Nephron (organoid): ENCODE results near the gene DTX3L.

ENCODE experiments used
- H3K27ac Mint-ChIP-seq, 3 experiments: 2 replicates each; pipeline ENCODE4 v1.8.0; 2020; ENCODE audit warnings: mixed read lengths in 3 of 3, mild to moderate bottlenecking in 2 of 3, moderate library complexity in 1 of 3
- H3K27me3 Mint-ChIP-seq: 2 replicates; pipeline ENCODE4 v1.8.0; 2021; ENCODE audit warnings: low read depth, mild to moderate bottlenecking, moderate library complexity, mixed read lengths
- H3K36me3 Mint-ChIP-seq: 2 replicates; pipeline ENCODE4 v1.8.0; 2020; ENCODE audit warnings: low read depth, mixed read lengths
- H3K4me1 Mint-ChIP-seq: 2 replicates; pipeline ENCODE4 v1.8.0; 2020; ENCODE audit warnings: mixed read lengths
- H3K4me3 Mint-ChIP-seq, 3 experiments: 2 replicates each; pipeline ENCODE4 v1.8.0; 2020; ENCODE audit warnings: mild to moderate bottlenecking in 3 of 3, mixed read lengths in 3 of 3, moderate library complexity in 2 of 3
- H3K9me3 Mint-ChIP-seq: 2 replicates; pipeline ENCODE4 v1.8.0; 2020; ENCODE audit warnings: mixed read lengths
- CTCF ChIP-seq, 3 experiments: fragments of 200-600 bp; sonication (generic); IDR thresholded peaks; one replicate each; pipeline ENCODE4 v1.5.0; 2021; ENCODE audit warnings: antibody characterized with exemption in 3 of 3; ENCODE audit not compliant: unreplicated experiment in 3 of 3

DTX3L gene

GRCh38 chr3:122577409-122578031 is 13.4 kb downstream of the DTX3L start, which contains the start of gene PARP15:
PARP15 (plus strand) TSS chr3:122577650; CDS start chr3:122577668, 18 bp downstream.
- Mint-ChIP-seq H3K4me3 (peak within 1 kb of the TSS; percentile 78 to 82 (median 80)), H3K27me3 (peaks cover 11% of the 10 kb centered on the region), H3K27ac (no peak within 1 kb of the TSS), H3K9me3 (peaks cover 12% of the 10 kb centered on the region), H3K36me3 (peaks cover under 1% of the 10 kb centered on the region), H3K4me1 (peaks cover 7% of the 10 kb centered on the region)
- no peak for TF ChIP-seq CTCF (IDR thresholded peaks at IDR 0.05; ENCODE audit: unreplicated experiment in 3 of 3)

- H3K36me3 Mint-ChIP-seq, result peaks cover 4% of the 10 kb centered on the region
- peak overlapping the region; percentile 78 to 82 (median 80) for H3K4me3 Mint-ChIP-seq
- peaks cover 7% of the 10 kb centered on the region for H3K4me1 Mint-ChIP-seq
- TF ChIP-seq CTCF (IDR thresholded peaks at IDR 0.05; ENCODE audit: unreplicated experiment in 3 of 3), result no peak
- peaks cover 15% of the 10 kb centered on the region for H3K9me3 Mint-ChIP-seq
- H3K27ac Mint-ChIP-seq, result no peak overlapping the region
- H3K27me3 Mint-ChIP-seq, result peaks cover 11% of the 10 kb centered on the region
Measured at GRCh38 chr3:122578069-122578740, 14.1 kb downstream of the DTX3L start.

GRCh38 chr3:122580470-122580869 is 16.3 kb downstream of the DTX3L start:
- Mint-ChIP-seq H3K9me3 (peaks cover 22% of the 10 kb centered on the region), H3K36me3 (peaks cover 4% of the 10 kb centered on the region), H3K4me1 (peaks cover 7% of the 10 kb centered on the region), H3K27ac (no peak overlapping the region), H3K27me3 (peaks cover 11% of the 10 kb centered on the region), H3K4me3 (no peak overlapping the region)
- no peak for TF ChIP-seq CTCF (IDR thresholded peaks at IDR 0.05; ENCODE audit: unreplicated experiment in 3 of 3)

- no peak overlapping the region for H3K27ac Mint-ChIP-seq
- TF ChIP-seq CTCF (IDR thresholded peaks at IDR 0.05; ENCODE audit: unreplicated experiment in 3 of 3), result no peak
- peaks cover 7% of the 10 kb centered on the region for H3K4me1 Mint-ChIP-seq
- H3K27me3 Mint-ChIP-seq, result peaks cover 11% of the 10 kb centered on the region
- peaks cover 22% of the 10 kb centered on the region for H3K9me3 Mint-ChIP-seq
- H3K36me3 Mint-ChIP-seq, result peaks cover 4% of the 10 kb centered on the region
- H3K4me3 Mint-ChIP-seq, result no peak overlapping the region
Measured at GRCh38 chr3:122581622-122582021, 17.5 kb downstream of the DTX3L start.

GRCh38 chr3:122582390-122582789 is 18.3 kb downstream of the DTX3L start:
- no peak overlapping the region for H3K4me3 Mint-ChIP-seq
- no peak for TF ChIP-seq CTCF (IDR thresholded peaks at IDR 0.05; ENCODE audit: unreplicated experiment in 3 of 3)
- H3K9me3 Mint-ChIP-seq, result peaks cover 22% of the 10 kb centered on the region
- H3K36me3 Mint-ChIP-seq, result peaks cover 4% of the 10 kb centered on the region
- H3K27me3 Mint-ChIP-seq, result peaks cover 11% of the 10 kb centered on the region
- no peak overlapping the region for H3K27ac Mint-ChIP-seq
- H3K4me1 Mint-ChIP-seq, result peaks cover 7% of the 10 kb centered on the region
